GM12892 (cell line): Measurements from ENCODE around the gene ZBTB9.

ENCODE experiments used
- DNase-seq: peaks from one replicate; pipeline ENCODE4 v3.0.0; 2011; ENCODE audit not compliant: insufficient read length
- FAIRE-seq: peaks from 2 replicates; lab custom pipeline; 2011; peaks lifted over from hg19 to GRCh38; lab: Jason Lieb, UNC
- POLR2A ChIP-seq: IDR thresholded peaks from 2 replicates; pipeline ENCODE4 v1.6.1; 2011; ENCODE audit warnings: low read depth, low read length, control low read depth
- POLR2AphosphoS5 ChIP-seq: IDR thresholded peaks from 2 replicates; pipeline ENCODE4 v1.6.1; 2011; ENCODE audit warnings: low read depth, low read length, control low read depth
- TAF1 ChIP-seq: IDR thresholded peaks from 2 replicates; pipeline ENCODE4 v1.6.1; 2011; ENCODE audit warnings: low read depth, mild to moderate bottlenecking, control low read depth, low read length, borderline replicate concordance

ZBTB9 gene

GRCh38 chr6:33429750-33430052 is 24.7 kb upstream of the ZBTB9 start:
- DNase-seq, result no peak
- TF ChIP-seq TAF1, result no peak
- TF ChIP-seq POLR2A, result no peak
- no peak for TF ChIP-seq POLR2AphosphoS5
- FAIRE-seq, result peak; percentile 14

- FAIRE-seq (peak; percentile 86), DNase-seq (no peak)
- TF ChIP-seq POLR2A, result no peak
- no peak for TF ChIP-seq POLR2AphosphoS5
- no peak for TF ChIP-seq TAF1
Measured at GRCh38 chr6:33430334-33430733, 24.0 kb upstream of the ZBTB9 start.

DNA sequence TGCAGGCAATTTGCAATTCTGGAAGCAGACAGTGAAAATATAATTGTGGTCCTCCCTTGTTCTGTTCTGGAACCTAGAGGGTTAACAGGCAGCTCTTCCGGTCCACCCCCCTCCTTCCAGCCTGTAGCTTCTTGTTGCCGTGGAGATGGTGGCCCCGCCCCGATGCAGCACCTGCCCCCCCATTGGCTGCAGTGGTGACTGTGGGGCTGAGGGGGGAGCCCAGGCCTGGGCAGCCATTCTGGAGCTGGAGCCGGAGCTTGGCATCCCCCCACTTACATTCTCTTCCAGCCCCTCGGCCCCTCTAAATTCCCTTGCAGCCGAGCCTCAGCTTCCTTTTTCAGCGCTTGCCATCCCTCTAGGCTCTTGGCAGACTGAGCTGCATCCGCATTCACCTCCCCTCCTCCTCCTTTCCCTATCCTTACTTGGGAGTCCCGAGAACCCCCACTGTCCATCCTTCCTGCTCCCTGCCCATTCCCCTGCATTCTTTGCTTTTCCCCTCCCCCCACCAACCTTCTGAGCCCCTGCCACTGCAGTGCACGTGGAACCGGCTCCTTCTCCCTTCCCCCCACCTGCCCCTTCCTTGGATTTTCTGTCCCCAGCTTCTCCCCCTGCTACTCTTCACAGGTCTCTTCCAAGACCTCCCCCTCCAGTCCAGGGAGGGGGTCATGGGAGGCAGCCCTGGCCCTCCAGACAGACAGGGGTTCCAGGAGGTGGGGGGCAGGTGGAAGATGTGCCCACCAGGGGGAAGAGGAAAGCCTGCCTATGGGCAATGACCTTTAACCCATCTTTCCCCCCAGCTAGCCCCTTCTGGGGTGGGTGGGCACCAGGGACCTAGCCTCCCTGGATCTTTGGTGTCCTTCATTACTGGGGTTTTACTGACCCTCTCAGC is 23.1 kb upstream of the ZBTB9 start:
- DNase-seq, result peak; percentile 95
- no peak for TF ChIP-seq POLR2AphosphoS5
- TF ChIP-seq POLR2A, result no peak
- TF ChIP-seq TAF1, result no peak
- FAIRE-seq, result peak; percentile 90

DNA sequence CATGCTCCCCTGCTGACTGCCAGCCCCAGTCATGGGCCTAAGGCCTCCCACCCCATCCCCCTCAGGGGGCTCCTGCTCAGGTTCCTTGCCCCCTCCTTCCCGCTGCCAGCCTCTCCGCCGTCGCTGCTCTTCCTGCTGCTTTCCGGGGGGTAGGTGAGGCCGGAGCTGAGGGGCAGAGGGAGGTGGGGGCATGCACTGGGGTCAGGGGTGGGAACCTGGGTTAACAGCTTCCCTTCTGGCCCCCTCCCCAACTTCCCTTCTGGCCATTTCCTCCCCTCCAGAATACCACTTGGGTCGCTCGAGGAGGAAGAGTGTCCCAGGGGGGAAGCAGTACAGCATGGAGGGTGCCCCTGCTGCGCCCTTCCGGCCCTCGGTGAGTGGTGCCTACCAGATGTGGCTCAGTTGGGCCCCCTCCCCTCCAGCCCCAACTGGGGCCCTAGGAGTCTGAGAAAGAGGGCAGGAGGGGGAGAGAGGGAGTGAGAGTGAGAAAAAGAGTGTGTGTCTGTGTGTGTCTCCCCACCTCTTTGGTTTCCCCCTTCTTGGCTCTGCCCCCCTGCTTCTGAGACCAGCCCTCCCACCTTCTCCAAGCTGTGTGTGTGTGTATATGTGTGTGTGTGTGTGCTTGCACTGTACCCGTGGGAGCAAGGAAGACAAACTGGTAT is 22.4 kb upstream of the ZBTB9 start:
- TF ChIP-seq TAF1 (no peak), POLR2A (no peak), POLR2AphosphoS5 (no peak)
- peak; percentile 44 for FAIRE-seq
- DNase-seq, result no peak

DNA sequence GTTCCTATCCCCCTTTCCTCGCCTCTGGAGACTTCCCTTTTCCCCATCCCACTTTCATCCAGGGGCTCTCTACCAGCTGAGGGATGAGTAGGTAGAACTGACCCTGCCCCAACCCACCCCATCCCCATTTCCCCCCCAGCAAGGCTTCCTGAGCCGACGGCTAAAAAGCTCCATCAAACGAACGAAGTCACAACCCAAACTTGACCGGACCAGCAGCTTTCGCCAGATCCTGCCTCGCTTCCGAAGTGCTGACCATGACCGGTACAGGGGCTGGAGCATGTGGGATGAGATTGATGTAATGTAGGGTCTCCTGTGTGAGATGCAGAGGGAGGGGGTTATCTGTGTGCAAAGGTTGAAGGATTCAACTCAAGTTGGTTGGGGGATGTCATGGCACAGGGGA is 21.8 kb upstream of the ZBTB9 start:
- no peak for DNase-seq
- TF ChIP-seq TAF1 (no peak), POLR2AphosphoS5 (no peak), POLR2A (no peak)
- no peak for FAIRE-seq

DNA sequence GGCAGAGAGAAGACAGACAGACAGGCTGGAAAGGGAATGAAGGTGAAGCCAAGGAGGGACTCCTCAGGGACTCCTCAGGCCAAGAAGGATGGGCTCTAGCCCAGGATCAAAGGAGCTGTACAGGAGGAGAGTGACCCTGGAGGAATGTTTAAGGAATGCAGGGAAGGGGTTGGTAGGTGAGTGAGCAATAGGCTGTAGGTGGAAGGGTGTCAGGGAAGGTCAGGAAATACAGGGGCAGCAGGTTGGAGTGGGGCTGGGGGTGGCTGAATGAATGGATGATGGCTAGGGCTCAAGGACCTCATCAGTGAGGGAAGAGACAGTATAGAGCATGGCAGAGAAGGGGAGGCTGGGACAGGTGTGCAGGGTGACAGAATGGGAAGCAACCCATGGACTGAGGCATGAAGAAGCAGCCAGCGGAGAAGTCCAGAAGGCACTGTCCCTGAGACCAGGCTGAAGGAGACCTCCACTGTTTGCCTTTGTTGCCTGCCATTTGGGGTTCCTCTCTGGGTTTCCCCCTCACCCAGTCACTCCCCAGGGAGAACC is 21.3 kb upstream of the ZBTB9 start:
- no peak for DNase-seq
- TF ChIP-seq POLR2A (no peak), TAF1 (no peak), POLR2AphosphoS5 (no peak)
- FAIRE-seq, result no peak

DNA sequence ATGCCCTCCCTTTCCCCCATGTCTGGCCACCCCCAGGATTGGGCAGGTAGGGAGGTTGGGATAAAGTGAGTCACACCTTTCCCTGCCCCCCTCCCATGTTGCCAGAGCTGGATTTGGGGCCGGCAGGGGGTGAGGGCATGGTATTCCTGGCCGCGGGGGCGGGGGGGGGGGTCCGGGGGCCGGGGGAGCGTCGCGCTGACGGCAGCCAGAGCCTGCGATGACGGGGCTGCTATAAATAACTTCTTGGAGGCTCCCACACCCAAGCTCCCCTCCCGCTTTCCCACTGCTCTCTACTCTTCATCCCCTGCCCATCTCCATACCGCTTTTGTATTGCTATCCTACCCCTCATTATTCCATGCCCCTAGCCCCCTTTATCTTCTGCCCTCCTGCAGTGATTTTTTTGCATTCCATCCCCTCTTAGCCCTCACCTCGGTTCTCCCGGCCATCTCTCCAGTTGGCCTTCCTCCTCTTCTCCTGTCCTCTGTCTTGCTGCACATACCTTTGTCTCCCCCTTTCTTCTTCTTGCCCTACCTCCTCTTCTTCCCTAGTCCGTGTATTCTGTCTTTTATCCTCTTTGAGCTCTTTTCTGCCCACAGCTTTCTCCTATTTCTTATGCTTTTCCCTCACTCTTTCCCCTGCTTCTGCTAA is 20.7 kb upstream of the ZBTB9 start:
- TF ChIP-seq POLR2AphosphoS5, result no peak
- TF ChIP-seq POLR2A, result no peak
- no peak for TF ChIP-seq TAF1
- no peak for FAIRE-seq
- no peak for DNase-seq

- FAIRE-seq (no peak), DNase-seq (no peak)
- TF ChIP-seq TAF1 (no peak), POLR2A (no peak), POLR2AphosphoS5 (no peak)
Measured at GRCh38 chr6:33434961-33435360, 19.4 kb upstream of the ZBTB9 start.

- FAIRE-seq, result no peak
- TF ChIP-seq POLR2A, result no peak
- TF ChIP-seq TAF1, result no peak
- no peak for TF ChIP-seq POLR2AphosphoS5
- DNase-seq, result no peak
Measured at GRCh38 chr6:33437666-33438065, 16.7 kb upstream of the ZBTB9 start.

GRCh38 chr6:33438978-33439594 is 15.3 kb upstream of the ZBTB9 start:
- TF ChIP-seq TAF1 (no peak), POLR2AphosphoS5 (no peak)
- DNase-seq, result no peak
- FAIRE-seq, result no peak

- no peak for TF ChIP-seq TAF1
- TF ChIP-seq POLR2AphosphoS5, result no peak
- no peak for TF ChIP-seq POLR2A
- FAIRE-seq (no peak), DNase-seq (no peak)
Measured at GRCh38 chr6:33439956-33440648, 14.3 kb upstream of the ZBTB9 start.
